Endothelial cell (in vitro differentiated cells): Measurements from ENCODE around the gene AZIN2. TPM values are rescaled to one million over a fixed set of nuclear protein-coding genes. Genes with fewer than 3 reads are reported as not detected.

Experiments used
- DNase-seq: peaks from one replicate; pipeline ENCODE4 v3.0.0; 2021; ENCODE audit warnings: low spot score
- H3K27ac Mint-ChIP-seq: one replicate; pipeline ENCODE4 v1.8.0; 2021; ENCODE audit warnings: mixed read lengths, inconsistent platforms; ENCODE audit not compliant: unreplicated experiment
- H3K27me3 Mint-ChIP-seq: one replicate; pipeline ENCODE4 v1.8.0; 2021; ENCODE audit warnings: mild to moderate bottlenecking, moderate library complexity, mixed read lengths, inconsistent platforms; ENCODE audit not compliant: unreplicated experiment
- H3K36me3 Mint-ChIP-seq: one replicate; pipeline ENCODE4 v1.8.0; 2021; ENCODE audit warnings: mild to moderate bottlenecking, low read depth, mixed read lengths, inconsistent platforms; ENCODE audit not compliant: unreplicated experiment
- H3K4me1 Mint-ChIP-seq: one replicate; pipeline ENCODE4 v1.8.0; 2021; ENCODE audit warnings: mild to moderate bottlenecking, mixed read lengths, inconsistent platforms; ENCODE audit not compliant: unreplicated experiment
- H3K4me3 Mint-ChIP-seq: one replicate; pipeline ENCODE4 v1.8.0; 2021; ENCODE audit warnings: mild to moderate bottlenecking, mixed read lengths, inconsistent platforms; ENCODE audit not compliant: unreplicated experiment
- H3K9me3 Mint-ChIP-seq: one replicate; pipeline ENCODE4 v1.8.0; 2021; ENCODE audit warnings: mixed read lengths, inconsistent platforms; ENCODE audit not compliant: unreplicated experiment
- total RNA-seq: library from RNA; stranded (reverse); fragmentation: NEBNext Ultra II Directional; extraction: Animal tissue kit (Norgen Biotek cat#: 25700); gene quantifications from one replicate; pipeline ENCODE4 v1.2.1, GENCODE V29; 2021; ENCODE audit not compliant: unreplicated experiment
- TF ChIP-seq, protein P1 (sequence below): fragments of 200-600 bp; sonication (generic); IDR thresholded peaks from one replicate; pipeline ENCODE4 v1.5.0; 2021; ENCODE audit warnings: antibody characterized with exemption; ENCODE audit not compliant: unreplicated experiment

Gene AZIN2
- total RNA-seq, 1 donor from 2014 or later: 1.4 TPM

DNA sequence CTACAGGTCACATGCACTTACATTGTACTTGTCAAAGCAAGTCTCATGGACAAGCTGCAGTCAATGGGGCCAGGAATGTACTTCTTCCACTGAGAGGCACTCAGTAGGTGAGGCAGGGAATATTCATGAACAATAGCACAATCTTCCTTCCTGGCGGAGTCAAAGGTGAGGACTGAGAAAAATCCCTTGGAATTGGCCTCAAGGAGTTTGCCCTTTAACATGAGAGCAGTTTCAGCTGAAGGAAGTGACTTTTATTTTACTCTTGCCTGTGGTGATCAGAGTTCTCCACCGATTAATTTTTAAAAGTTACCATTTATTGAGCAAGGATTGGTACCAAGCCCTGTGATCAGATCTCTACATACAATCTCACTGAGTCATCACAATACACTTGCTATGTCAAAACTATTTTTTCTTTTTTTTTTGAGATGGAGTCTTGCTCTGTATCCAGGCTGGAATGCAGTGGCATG lies 33.1 kb upstream of the AZIN2 start:
- no peak for DNase-seq
- H3K36me3 Mint-ChIP-seq: peaks cover 7% of the 10 kb centered on the region
- TF ChIP-seq, protein P1, sequence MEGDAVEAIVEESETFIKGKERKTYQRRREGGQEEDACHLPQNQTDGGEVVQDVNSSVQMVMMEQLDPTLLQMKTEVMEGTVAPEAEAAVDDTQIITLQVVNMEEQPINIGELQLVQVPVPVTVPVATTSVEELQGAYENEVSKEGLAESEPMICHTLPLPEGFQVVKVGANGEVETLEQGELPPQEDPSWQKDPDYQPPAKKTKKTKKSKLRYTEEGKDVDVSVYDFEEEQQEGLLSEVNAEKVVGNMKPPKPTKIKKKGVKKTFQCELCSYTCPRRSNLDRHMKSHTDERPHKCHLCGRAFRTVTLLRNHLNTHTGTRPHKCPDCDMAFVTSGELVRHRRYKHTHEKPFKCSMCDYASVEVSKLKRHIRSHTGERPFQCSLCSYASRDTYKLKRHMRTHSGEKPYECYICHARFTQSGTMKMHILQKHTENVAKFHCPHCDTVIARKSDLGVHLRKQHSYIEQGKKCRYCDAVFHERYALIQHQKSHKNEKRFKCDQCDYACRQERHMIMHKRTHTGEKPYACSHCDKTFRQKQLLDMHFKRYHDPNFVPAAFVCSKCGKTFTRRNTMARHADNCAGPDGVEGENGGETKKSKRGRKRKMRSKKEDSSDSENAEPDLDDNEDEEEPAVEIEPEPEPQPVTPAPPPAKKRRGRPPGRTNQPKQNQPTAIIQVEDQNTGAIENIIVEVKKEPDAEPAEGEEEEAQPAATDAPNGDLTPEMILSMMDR: no peak
- no peak overlapping the region for H3K4me3 Mint-ChIP-seq
- H3K27ac Mint-ChIP-seq: no peak overlapping the region
- H3K27me3 Mint-ChIP-seq: peaks cover 2% of the 10 kb centered on the region
- no peaks in the 10 kb centered on the region for H3K4me1 Mint-ChIP-seq
- H3K9me3 Mint-ChIP-seq: no peaks in the 10 kb centered on the region

DNA sequence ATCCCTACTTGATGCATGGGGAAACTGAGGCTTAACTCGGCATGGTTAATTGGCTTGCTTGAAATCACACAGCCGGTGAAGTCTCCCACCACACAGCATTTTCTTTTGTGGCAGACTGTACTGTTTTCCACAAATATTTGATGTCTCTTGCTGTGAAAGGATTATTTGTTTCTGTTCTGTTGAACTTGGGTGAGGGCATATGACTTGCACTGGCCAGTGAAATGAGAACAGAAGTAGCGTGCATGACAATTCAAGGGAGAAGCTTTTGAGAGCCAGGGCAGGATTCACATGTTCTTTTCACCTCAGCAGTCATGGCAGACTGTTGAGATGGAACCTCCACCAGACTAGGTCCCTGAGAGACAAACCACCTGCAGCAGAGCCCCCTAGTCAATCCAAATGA lies 32.5 kb upstream of the AZIN2 start:
- H3K36me3 Mint-ChIP-seq: peaks cover 7% of the 10 kb centered on the region
- H3K27me3 Mint-ChIP-seq: peaks cover 2% of the 10 kb centered on the region
- no peaks in the 10 kb centered on the region for H3K9me3 Mint-ChIP-seq
- H3K27ac Mint-ChIP-seq: no peak overlapping the region
- TF ChIP-seq, protein P1: no peak
- H3K4me1 Mint-ChIP-seq: no peaks in the 10 kb centered on the region
- no peak for DNase-seq
- no peak overlapping the region for H3K4me3 Mint-ChIP-seq

DNA sequence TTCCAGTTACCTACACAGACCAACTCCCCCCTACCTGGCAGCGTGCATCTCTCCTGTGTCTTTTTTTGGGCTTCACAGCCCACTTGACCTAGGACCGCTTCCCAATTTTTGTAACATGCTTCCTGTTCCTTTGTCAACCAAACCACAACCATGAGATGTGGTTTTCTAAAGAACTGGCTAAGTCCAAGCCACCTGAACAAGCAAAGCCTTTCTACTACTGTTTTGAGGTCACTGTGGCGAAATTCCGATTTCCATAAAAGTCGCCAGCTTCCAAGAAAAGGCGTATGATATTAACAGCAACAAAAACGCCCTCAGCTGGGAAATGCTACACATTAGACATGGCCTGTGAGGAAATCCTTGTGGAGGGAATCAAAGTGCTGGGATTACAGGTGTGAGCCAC lies 31.6 kb upstream of the AZIN2 start:
- Mint-ChIP-seq H3K36me3 (peaks cover 7% of the 10 kb centered on the region), H3K4me1 (no peaks in the 10 kb centered on the region), H3K27ac (no peak overlapping the region), H3K27me3 (peaks cover 2% of the 10 kb centered on the region), H3K4me3 (no peak overlapping the region), H3K9me3 (no peaks in the 10 kb centered on the region)
- DNase-seq: no peak
- TF ChIP-seq, protein P1: no peak

DNA sequence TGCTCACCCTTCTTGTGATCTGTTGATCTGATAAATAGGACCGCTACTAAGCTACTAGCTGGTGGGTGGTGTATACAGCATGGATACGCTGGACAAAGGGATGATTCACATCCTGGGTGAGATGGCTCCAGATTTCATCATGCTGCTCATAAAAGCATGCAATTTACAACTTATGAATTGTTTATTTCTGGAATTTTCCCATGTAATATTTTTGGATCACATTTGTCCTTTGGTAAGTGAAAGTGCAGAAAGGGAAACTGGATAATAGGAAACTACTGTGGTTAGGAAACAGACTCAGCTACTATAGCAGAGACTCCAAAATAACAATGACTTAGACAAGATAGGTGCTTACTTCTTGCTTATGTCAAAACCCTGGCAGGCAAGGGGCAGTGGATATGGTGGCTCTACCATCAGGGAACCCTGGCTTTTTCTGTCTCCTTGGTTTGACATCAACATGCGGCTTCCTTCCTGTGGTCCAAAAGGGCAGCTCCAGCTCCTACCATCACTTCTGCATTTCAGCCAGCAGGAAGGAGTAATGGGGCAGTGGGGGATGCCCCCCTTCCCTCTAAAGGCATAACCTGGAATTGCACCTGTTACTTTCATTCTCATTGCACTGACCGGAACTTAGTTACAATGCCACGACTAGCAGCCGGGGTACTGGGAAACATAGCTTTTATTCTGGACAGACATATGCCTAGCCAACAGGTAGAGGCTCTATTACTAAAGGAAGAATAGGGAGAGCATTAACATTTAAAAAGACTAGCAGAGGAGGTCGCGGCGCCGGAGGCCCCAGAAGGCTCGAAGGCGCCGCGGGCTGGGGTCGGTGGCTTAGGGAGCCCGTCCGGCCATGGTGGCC lies 30.5 kb upstream of the AZIN2 start:
- Mint-ChIP-seq H3K27ac (no peak overlapping the region), H3K36me3 (peaks cover 7% of the 10 kb centered on the region), H3K4me1 (peaks cover 1% of the 10 kb centered on the region), H3K4me3 (no peak overlapping the region), H3K9me3 (no peaks in the 10 kb centered on the region), H3K27me3 (peaks cover 2% of the 10 kb centered on the region)
- DNase-seq: no peak
- TF ChIP-seq, protein P1: no peak

DNA sequence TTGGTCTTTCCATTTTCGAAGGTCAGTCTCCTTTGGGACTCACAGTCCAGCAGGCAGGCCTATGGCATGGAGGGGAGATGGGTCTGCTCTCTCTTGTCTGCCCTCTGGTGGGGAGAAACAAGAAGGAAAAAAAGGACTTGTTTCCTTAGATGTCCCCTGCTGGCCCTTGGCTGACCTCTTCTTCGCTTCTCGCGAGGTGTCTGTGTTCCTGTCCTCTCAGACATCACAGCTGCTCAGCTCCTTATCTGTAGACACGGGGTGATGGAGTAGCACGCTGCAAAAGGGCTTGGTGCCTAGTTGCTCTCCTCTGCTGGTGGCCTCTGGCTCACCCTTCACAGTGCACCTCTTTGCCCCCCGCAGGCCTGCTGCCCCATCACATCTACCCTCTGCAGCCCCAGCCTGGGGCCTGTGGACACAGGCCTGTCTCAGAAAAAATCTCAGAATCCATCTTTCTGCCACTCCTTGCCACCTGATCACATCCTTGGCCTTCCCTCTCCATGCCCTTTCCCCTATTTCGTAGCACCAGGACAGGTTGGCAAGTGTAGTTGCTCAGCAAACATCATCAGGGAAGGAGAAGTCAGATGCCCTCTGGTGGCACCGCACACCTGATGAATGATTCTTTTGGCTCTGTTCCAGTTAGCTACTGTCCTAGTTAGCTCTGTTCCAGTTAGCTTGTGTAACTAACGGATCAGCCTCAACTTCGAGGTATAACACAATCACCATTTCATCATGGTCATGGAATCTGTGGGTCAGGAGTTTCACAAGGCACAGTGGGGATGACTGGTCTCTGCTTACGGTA lies 25.5 kb upstream of the AZIN2 start:
- TF ChIP-seq, protein P1: peak; percentile 55
- H3K4me3 Mint-ChIP-seq: no peak overlapping the region
- H3K27me3 Mint-ChIP-seq: peaks cover 2% of the 10 kb centered on the region
- no peaks in the 10 kb centered on the region for H3K9me3 Mint-ChIP-seq
- H3K4me1 Mint-ChIP-seq: peaks cover 3% of the 10 kb centered on the region
- H3K27ac Mint-ChIP-seq: peak overlapping the region; percentile 17
- peak; percentile 67 for DNase-seq
- H3K36me3 Mint-ChIP-seq: peaks cover 4% of the 10 kb centered on the region
